Measurements from ENCODE around the gene DPF3. TPM values are rescaled to one million over a fixed set of nuclear protein-coding genes. Genes with fewer than 3 reads are reported as not detected.

DPF3 gene
- total and polyA plus RNA-seq, 9 of the 15 experiments (the other 6 are each of a cell fraction or from before 2014, with no cell fraction given): 0.21 to 4.9 (median 1.2) TPM

GRCh38 chr14:72925171-72925759 lies 31.4 kb upstream of the DPF3 start (continued):
- no peak for TF ChIP-seq CTBP1 (IDR thresholded peaks at IDR 0.05; ENCODE audit: borderline replicate concordance)
- no peak for TF ChIP-seq HDAC3 (IDR thresholded peaks at IDR 0.05; ENCODE audit: borderline replicate concordance, partially characterized antibody)
- TF ChIP-seq ZFX (CRISPR knock-in tag; IDR thresholded peaks at IDR 0.05): peak; percentile 72
- no peak for TF ChIP-seq LCOR (CRISPR knock-in tag; IDR thresholded peaks at IDR 0.05)
- TF ChIP-seq ZNF133 (CRISPR knock-in tag; IDR thresholded peaks at IDR 0.05): no peak
- no peak for TF ChIP-seq HDAC6 (IDR thresholded peaks at IDR 0.05; ENCODE audit: low read depth, low read length)
- peak; percentile 65; the same call in 1 of the 2 replicates for TF ChIP-seq GTF2E2 (tag; IDR thresholded peaks at IDR 0.05)
- 0 out of 2 replicates have a peak, but pooled peaks have one; percentile 47 for TF ChIP-seq KAT7 (CRISPR knock-in tag; IDR thresholded peaks at IDR 0.05; ENCODE audit: borderline replicate concordance)
- TF ChIP-seq ETV1 (tag; conservative IDR thresholded peaks at IDR 0.05; ENCODE audit: low read depth): no peak
- TF ChIP-seq ZNF592 (IDR thresholded peaks at IDR 0.05): peak; percentile 72; the same call in 1 of the 2 replicates
- TF ChIP-seq BACH1 (tag; IDR thresholded peaks at IDR 0.05): peak; percentile 52; the same call in 1 of the 2 replicates
- no peak for TF ChIP-seq ZBTB40 (IDR thresholded peaks at IDR 0.05)
- TF ChIP-seq ZBTB40 (CRISPR knock-in tag; IDR thresholded peaks at IDR 0.05): 0 out of 2 replicates have a peak, but pooled peaks have one; percentile 46

Data from K562 (cell line).